ENCODE data around the gene MMP15. TPM values are rescaled to one million over a fixed set of nuclear protein-coding genes. Genes with fewer than 3 reads are reported as not detected.

MMP15 gene
- total and polyA plus RNA-seq, 4 donors: 7.0 to 38.8 (median 21.4) TPM

- DNase-seq (ENCODE audit: low spot score): no peak
- no peak overlapping the region for H3K9ac ChIP-seq (ENCODE audit: low read depth in 1 of 2, low read length in 2 of 2)
- H3K36me3 ChIP-seq (ENCODE audit: control insufficient read depth in 4 of 4, insufficient read depth in 3 of 4, low read depth in 1 of 4, low read length in 3 of 4): no peaks in the 10 kb centered on the region
- H3K27me3 ChIP-seq (ENCODE audit: control insufficient read depth in 4 of 4, insufficient read depth in 4 of 4, low read length in 3 of 4): no peaks in the 10 kb centered on the region
- no peaks in the 10 kb centered on the region for H3K9me3 ChIP-seq (ENCODE audit: control insufficient read depth in 4 of 4, low read length in 3 of 4)
- TF ChIP-seq TAF1 (conservative IDR thresholded peaks at IDR 0.05): no peak
- no peak for TF ChIP-seq ZBTB33 (IDR thresholded peaks at IDR 0.05)
- no peak for TF ChIP-seq CTCF (IDR thresholded peaks at IDR 0.05; ENCODE audit: low read depth, low read length, missing input control)
- TF ChIP-seq RXRA (IDR thresholded peaks at IDR 0.05): no peak
- TF ChIP-seq, protein P1, sequence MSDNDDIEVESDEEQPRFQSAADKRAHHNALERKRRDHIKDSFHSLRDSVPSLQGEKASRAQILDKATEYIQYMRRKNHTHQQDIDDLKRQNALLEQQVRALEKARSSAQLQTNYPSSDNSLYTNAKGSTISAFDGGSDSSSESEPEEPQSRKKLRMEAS (IDR thresholded peaks at IDR 0.05): no peak
- WGBS: 76% methylated on average over 5 of the region's 5 CpGs
- no peak overlapping the region for H3K4me3 ChIP-seq (ENCODE audit: low read depth in 1 of 3, low read length in 3 of 3)
- no peak overlapping the region for H3K27ac ChIP-seq (ENCODE audit: low read depth in 1 of 2, low read length in 2 of 2)
- H3K4me1 ChIP-seq (ENCODE audit: control insufficient read depth in 4 of 4, insufficient read depth in 4 of 4, low read length in 3 of 4): peaks cover 0 to 10% (median 6%) of the 10 kb centered on the region in 4 donors
These were observed 43.2 kb upstream of the MMP15 start for GRCh38 chr16:57982385-57982784.

GRCh38 chr16:57984443-57985203 lies 40.9 kb upstream of the MMP15 start:
- H3K27me3 ChIP-seq (ENCODE audit: control insufficient read depth in 4 of 4, insufficient read depth in 4 of 4, low read length in 3 of 4): no peaks in the 10 kb centered on the region
- no peaks in the 10 kb centered on the region for H3K36me3 ChIP-seq (ENCODE audit: control insufficient read depth in 4 of 4, insufficient read depth in 3 of 4, low read depth in 1 of 4, low read length in 3 of 4)
- H3K9me3 ChIP-seq (ENCODE audit: control insufficient read depth in 4 of 4, low read length in 3 of 4): no peaks in the 10 kb centered on the region
- no peak overlapping the region for H3K9ac ChIP-seq (ENCODE audit: low read depth in 1 of 2, low read length in 2 of 2)
- TF ChIP-seq, protein P1 (IDR thresholded peaks at IDR 0.05): no peak
- TF ChIP-seq RXRA (IDR thresholded peaks at IDR 0.05) (no peak), CTCF (IDR thresholded peaks at IDR 0.05; ENCODE audit: low read depth, low read length, missing input control) (no peak), TAF1 (conservative IDR thresholded peaks at IDR 0.05) (no peak), YY1 (IDR thresholded peaks at IDR 0.05) (no peak), ATF3 (IDR thresholded peaks at IDR 0.05) (no peak), RAD21 (IDR thresholded peaks at IDR 0.05) (no peak), FOXA1 (IDR thresholded peaks at IDR 0.05) (no peak), FOXA2 (IDR thresholded peaks at IDR 0.05) (no peak), ZBTB33 (IDR thresholded peaks at IDR 0.05) (no peak), JUND (IDR thresholded peaks at IDR 0.05) (no peak), NR2F2 (IDR thresholded peaks at IDR 0.05) (no peak), HNF4A (conservative IDR thresholded peaks at IDR 0.05) (no peak), HNF4G (IDR thresholded peaks at IDR 0.05) (no peak), GABPA (IDR thresholded peaks at IDR 0.05 in 1 of 2, conservative IDR thresholded peaks at IDR 0.05 in 1 of 2) (no peak)
- TF ChIP-seq, protein P2, sequence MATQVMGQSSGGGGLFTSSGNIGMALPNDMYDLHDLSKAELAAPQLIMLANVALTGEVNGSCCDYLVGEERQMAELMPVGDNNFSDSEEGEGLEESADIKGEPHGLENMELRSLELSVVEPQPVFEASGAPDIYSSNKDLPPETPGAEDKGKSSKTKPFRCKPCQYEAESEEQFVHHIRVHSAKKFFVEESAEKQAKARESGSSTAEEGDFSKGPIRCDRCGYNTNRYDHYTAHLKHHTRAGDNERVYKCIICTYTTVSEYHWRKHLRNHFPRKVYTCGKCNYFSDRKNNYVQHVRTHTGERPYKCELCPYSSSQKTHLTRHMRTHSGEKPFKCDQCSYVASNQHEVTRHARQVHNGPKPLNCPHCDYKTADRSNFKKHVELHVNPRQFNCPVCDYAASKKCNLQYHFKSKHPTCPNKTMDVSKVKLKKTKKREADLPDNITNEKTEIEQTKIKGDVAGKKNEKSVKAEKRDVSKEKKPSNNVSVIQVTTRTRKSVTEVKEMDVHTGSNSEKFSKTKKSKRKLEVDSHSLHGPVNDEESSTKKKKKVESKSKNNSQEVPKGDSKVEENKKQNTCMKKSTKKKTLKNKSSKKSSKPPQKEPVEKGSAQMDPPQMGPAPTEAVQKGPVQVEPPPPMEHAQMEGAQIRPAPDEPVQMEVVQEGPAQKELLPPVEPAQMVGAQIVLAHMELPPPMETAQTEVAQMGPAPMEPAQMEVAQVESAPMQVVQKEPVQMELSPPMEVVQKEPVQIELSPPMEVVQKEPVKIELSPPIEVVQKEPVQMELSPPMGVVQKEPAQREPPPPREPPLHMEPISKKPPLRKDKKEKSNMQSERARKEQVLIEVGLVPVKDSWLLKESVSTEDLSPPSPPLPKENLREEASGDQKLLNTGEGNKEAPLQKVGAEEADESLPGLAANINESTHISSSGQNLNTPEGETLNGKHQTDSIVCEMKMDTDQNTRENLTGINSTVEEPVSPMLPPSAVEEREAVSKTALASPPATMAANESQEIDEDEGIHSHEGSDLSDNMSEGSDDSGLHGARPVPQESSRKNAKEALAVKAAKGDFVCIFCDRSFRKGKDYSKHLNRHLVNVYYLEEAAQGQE (IDR thresholded peaks at IDR 0.05): no peak
- DNase-seq (ENCODE audit: low spot score): peak; percentile 77
- H3K4me1 ChIP-seq (ENCODE audit: control insufficient read depth in 4 of 4, insufficient read depth in 4 of 4, low read length in 3 of 4): peaks cover 0 to 10% (median 6%) of the 10 kb centered on the region in 4 donors
- peak overlapping the region in 2 of 3 donors; percentile 26 to 45 for H3K4me3 ChIP-seq (ENCODE audit: low read depth in 1 of 3, low read length in 3 of 3)
- WGBS: 14% methylated on average over 64 of the region's 64 CpGs
- H3K27ac ChIP-seq (ENCODE audit: low read depth in 1 of 2, low read length in 2 of 2): no peak overlapping the region

Measured in liver (tissue), 9 donors.